Epithelial cell of proximal tubule (primary cell): ENCODE data around the gene LYPD4. TPM values are rescaled to one million over a fixed set of nuclear protein-coding genes. Genes with fewer than 3 reads are reported as not detected.

Source experiments
- DNase-seq: peaks from one replicate; pipeline ENCODE4 v3.0.0-alpha.2; 2011; ENCODE audit warnings: low read depth
- H3K4me3 ChIP-seq: 2 replicates; pipeline ENCODE4 v1.5.1; 2011; ENCODE audit warnings: low read depth, mild to moderate bottlenecking, low read length
- CTCF ChIP-seq: conservative IDR thresholded peaks from 2 replicates; pipeline ENCODE4 v1.5.1; 2012; ENCODE audit warnings: low read depth, mild to moderate bottlenecking, low read length
- total RNA-seq: library from RNA; depleted of rRNA; stranded (reverse); fragments of >200 nt; gene quantifications from 2 replicates; pipeline ENCODE4 v1.2.3, GENCODE V29; 2015

LYPD4 gene
- total RNA-seq, 1 donor from 2014 or later, result not detected

- H3K4me3 ChIP-seq, result no peak overlapping the region
- DNase-seq, result no peak
- no peak for TF ChIP-seq CTCF
Measured at GRCh38 chr19:41850381-41850780, 5.9 kb upstream of the LYPD4 start.

GRCh38 chr19:41849067-41849466 is 4.6 kb upstream of the LYPD4 start:
- DNase-seq, result no peak
- no peak overlapping the region for H3K4me3 ChIP-seq
- TF ChIP-seq CTCF, result no peak

DNA sequence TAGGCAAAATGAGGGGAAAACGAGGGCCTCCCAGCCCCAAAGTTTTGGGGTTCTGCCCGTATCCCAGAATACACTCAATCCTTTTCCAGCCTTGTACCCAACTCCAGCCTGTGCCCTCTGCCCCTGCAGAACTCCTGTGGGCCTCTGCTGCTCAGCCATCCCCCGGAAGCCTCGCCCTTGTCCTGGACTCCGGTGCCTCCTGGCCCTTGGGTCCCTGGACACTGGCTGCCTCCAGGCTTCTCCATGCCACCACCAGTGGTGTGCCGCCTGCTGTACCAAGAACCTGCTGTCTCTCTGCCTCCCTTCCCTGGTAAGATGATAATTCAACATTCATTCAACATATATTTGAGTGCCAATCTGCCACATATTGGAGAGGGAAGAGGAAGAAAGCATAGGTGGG is 4.2 kb upstream of the LYPD4 start:
- DNase-seq, result no peak
- no peak for TF ChIP-seq CTCF
- no peak overlapping the region for H3K4me3 ChIP-seq

DNA sequence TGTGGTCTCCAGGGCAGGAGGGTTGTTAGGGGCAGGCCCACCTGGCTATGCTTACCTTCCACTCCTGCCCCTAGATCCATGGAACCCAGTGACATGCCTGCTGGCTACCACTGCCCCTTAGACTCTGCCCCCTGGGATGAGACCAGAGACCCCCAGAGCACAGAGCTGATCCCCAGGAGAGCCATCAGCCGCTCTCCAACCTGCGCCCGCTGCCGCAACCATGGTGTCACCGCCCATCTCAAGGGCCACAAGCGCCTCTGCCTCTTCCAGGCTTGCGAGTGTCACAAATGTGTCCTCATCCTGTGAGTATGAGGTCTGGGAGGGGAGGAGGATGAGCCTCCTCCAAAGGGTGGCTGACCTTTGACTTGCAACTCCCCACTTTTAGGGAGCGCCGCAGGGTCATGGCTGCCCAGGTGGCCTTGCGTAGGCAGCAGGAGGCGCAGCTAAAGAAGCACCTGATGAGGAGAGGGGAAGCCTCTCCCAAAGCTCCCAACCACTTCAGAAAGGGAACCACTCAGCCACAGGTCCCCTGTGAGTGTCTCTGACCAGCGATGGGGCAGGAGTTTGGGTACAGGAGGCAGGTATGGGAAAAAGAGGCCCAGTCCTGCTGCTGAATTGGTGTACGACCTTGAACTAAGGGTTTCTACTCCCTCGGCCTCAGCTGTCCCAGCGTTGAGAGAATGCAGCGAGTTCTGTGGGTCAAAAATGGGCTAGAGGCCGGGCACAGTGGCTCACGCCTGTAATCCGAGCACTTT is 3.0 kb upstream of the LYPD4 start:
- DNase-seq, result no peak
- TF ChIP-seq CTCF, result no peak
- H3K4me3 ChIP-seq, result no peak overlapping the region

DNA sequence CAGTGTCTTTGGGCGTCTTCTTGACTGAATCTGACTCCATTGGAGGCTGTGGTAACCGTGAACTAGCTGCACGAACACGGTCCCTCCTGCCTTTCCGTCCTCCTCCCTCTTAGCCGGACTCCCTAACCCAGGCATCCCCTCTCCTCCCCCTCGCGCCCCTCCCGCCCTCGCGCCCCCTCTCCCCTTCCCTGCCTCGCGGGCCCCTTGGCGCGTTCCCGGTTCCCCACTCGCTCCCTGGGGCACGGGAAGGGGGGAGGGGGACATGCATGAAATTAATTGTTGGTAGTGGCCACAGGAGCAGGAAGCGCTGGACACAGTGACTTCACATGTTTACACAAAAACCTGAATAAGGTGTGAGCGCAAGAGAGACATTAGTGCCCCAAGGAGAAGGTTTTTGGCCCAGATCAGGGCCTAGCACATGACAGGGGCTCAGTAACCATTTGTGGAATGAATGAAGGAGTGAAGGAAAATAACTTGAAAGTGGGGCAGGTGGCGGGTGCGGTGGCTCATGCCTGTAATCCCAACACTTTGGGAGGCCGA is 638 bp upstream of the LYPD4 start:
- TF ChIP-seq CTCF, result no peak
- no peak overlapping the region for H3K4me3 ChIP-seq
- no peak for DNase-seq

DNA sequence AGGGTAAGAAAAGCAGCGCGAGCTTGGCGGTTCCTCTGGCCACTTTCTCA is 343 bp upstream of the LYPD4 start, which contains the start of gene DMRTC2:
Gene DMRTC2, plus strand, starts transcription at position 42 of the 50 bp plus-strand sequence. CDS start 2,387 bp downstream, outside the sequence.
- no peak for TF ChIP-seq CTCF
- no peak within 1 kb of the TSS for H3K4me3 ChIP-seq
- DNase-seq, result no peak

DNA sequence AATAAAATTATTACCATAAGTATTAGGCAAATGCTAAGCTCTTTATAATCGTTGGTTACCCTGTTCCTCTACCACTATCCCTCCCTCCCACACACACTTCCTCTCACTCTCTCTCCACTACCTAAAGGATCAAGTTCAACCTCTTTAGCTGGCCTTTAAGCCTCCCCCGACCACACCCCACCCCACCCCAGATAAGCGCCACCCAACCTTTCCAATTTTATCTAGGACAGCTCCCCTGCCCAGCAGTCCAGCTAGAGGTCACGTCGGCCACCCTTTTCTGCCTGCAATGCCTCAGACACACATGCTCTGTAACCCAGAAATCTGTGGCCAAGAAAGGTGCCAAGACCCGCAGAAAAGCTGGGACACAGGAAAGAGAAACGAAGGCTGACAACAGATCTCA is 1.1 kb downstream of the LYPD4 start:
- no peak for TF ChIP-seq CTCF
- H3K4me3 ChIP-seq, result no peak overlapping the region
- DNase-seq, result no peak
